ENCODE results near the gene MED25. TPM values are rescaled to one million over a fixed set of nuclear protein-coding genes. Genes with fewer than 3 reads are reported as not detected.

Gene MED25
- total and polyA plus RNA-seq, 5 donors from 2014 or later: 12.7 to 67.9 (median 21.6) TPM

DNA sequence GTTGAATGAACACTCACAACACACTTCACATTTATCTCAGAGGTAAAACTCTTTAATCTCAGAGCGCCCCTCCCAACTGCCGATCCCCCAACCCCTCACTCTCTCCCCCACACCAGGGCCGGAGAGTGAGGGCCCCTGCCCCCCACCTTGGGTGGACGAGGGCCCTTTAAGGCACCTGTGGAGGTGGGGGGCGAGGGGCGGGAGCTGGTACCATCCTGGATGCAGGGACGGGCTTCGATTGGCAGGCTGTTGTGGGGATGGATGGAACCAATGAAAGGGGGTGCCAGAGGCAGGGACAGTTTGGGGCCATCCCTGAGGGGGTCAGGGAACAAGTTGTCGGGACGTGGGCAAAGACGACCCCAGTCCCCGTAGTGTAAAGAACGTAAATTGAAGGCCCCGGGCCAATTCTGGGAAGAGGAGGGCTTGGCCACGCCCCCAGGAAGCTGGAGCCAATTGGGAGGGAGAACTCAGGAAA lies 51.0 kb downstream of the MED25 start:
- ATAC-seq (ENCODE audit: low read depth in 2 of 2): peak; percentile 2 to 7
- Histone ChIP-seq H3K27me3 (ENCODE audit: control insufficient read depth, insufficient read depth, low read length) (no peaks in the 10 kb centered on the region), H3K36me3 (ENCODE audit: control insufficient read depth, insufficient read depth, low read length) (peaks cover 6% of the 10 kb centered on the region), H3K27ac (ENCODE audit: insufficient read depth, low read length, poor library complexity, severe bottlenecking) (peak overlapping the region; percentile 98), H3K4me1 (ENCODE audit: control insufficient read depth, insufficient read depth, low read length, poor library complexity, severe bottlenecking) (peaks cover 40% of the 10 kb centered on the region), H3K9me3 (ENCODE audit: control insufficient read depth in 2 of 2, low read length in 2 of 2) (no peaks in the 10 kb centered on the region), H3K4me3 (ENCODE audit: low read depth, low read length) (peak overlapping the region; percentile 60)
- H3K27ac Mint-ChIP-seq: peak overlapping the region in 2 of 3 donors; percentile 52 to 88
- H3K27me3 Mint-ChIP-seq: peaks cover 10% of the 10 kb centered on the region
- no peaks in the 10 kb centered on the region for H3K9me3 Mint-ChIP-seq
- no peak for DNase-seq
- H3K4me1 Mint-ChIP-seq: peaks cover 0 to 52% (median 22%) of the 10 kb centered on the region in 4 donors
- H3K36me3 Mint-ChIP-seq: no peaks in the 10 kb centered on the region
- H3K4me3 Mint-ChIP-seq: peak overlapping the region in 1 of 4 donors; percentile 99

DNA sequence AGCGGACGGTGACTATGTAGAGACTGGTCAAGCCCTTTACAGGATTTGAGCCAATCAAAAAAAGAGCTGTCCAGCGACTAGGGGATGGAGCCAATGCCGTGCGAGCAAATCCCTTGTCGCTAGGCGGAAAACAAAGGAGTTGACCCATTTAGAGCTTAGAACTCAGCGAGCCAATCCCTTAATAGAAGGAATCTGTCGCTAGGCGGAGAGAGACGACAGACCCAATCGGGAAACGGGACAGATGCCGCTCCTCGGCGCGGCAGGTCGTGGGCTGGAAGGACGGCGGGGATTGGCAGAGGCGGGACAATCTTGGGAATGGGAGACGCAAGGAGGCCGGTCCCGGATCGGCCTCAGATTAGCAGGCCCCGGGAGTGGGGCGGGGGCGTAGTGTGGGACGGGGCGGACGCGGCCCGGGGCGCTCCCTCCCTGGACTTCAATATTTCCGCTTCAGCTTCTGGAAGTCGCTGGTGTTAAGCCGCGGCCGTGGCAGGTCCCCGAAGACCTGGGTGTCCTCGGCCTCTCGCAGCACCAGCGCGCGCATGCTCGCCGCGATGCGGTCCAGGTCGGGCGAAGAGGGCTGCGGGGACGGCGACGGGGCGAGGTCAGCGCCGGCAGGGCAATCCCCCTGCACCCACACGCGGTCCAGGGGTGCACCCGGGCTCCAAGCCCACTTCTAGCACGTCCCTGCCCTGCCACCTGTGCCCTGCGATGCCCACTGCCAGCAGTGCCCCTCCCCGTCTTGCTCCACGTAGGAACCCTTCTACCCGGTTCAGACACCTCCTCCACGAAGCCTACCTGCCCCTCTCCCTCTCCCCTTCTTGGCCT lies 51.6 kb downstream of the MED25 start:
- Histone ChIP-seq H3K36me3 (ENCODE audit: control insufficient read depth, insufficient read depth, low read length) (peaks cover 3% of the 10 kb centered on the region), H3K4me3 (ENCODE audit: low read depth, low read length) (peak overlapping the region; percentile 60), H3K9me3 (ENCODE audit: control insufficient read depth in 2 of 2, low read length in 2 of 2) (no peaks in the 10 kb centered on the region), H3K27me3 (ENCODE audit: control insufficient read depth, insufficient read depth, low read length) (no peaks in the 10 kb centered on the region), H3K4me1 (ENCODE audit: control insufficient read depth, insufficient read depth, low read length, poor library complexity, severe bottlenecking) (peaks cover 40% of the 10 kb centered on the region), H3K27ac (ENCODE audit: insufficient read depth, low read length, poor library complexity, severe bottlenecking) (peak overlapping the region; percentile 98)
- peak overlapping the region in 2 of 4 donors; percentile 57 to 93 for H3K4me3 Mint-ChIP-seq
- DNase-seq: peak; percentile 87 to 99 (median 89)
- H3K36me3 Mint-ChIP-seq: no peaks in the 10 kb centered on the region
- H3K27ac Mint-ChIP-seq: peak overlapping the region in 1 of 3 donors; percentile 84
- H3K4me1 Mint-ChIP-seq: peaks cover 0 to 58% (median 21%) of the 10 kb centered on the region in 4 donors
- H3K9me3 Mint-ChIP-seq: no peaks in the 10 kb centered on the region
- H3K27me3 Mint-ChIP-seq: peaks cover 10% of the 10 kb centered on the region
- ATAC-seq (ENCODE audit: low read depth in 2 of 2): peak; percentile 81

DNA sequence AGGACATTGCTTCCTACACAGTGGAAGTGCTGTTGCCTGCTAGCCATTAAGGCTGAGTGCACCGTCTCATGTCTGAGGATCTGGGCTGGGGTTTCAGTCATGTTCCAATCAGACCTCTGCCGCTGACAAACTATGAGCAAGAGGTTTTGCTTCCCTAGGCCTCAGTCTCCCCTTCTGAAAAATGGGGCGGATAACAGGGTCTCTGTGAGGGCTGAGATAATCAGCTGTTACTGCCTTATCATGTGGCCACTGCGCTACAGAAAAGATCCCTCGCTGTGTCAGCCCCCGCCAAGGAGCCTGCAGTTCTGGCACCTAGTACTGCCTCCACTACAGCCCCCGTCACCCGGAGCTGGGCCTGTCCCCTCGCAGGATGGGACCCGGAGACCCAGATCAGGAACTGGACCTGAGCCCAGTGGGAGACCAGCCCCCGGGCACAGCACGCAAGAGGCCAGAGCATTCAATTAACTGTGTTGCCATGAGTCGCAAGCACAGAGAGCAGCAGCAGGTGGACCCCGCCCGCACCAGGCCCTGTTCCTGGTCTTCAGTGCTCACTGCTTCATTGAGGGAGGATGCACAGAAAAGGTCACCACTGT lies 52.3 kb downstream of the MED25 start:
- Histone ChIP-seq H3K36me3 (ENCODE audit: control insufficient read depth, insufficient read depth, low read length) (no peaks in the 10 kb centered on the region), H3K4me3 (ENCODE audit: low read depth, low read length) (peak overlapping the region; percentile 58), H3K27ac (ENCODE audit: insufficient read depth, low read length, poor library complexity, severe bottlenecking) (peak overlapping the region; percentile 98), H3K9me3 (ENCODE audit: control insufficient read depth in 2 of 2, low read length in 2 of 2) (no peaks in the 10 kb centered on the region), H3K4me1 (ENCODE audit: control insufficient read depth, insufficient read depth, low read length, poor library complexity, severe bottlenecking) (peaks cover 42% of the 10 kb centered on the region), H3K27me3 (ENCODE audit: control insufficient read depth, insufficient read depth, low read length) (no peaks in the 10 kb centered on the region)
- peak overlapping the region in 1 of 3 donors; percentile 84 for H3K27ac Mint-ChIP-seq
- DNase-seq (no peak), ATAC-seq (ENCODE audit: low read depth in 2 of 2) (no peak)
- no peaks in the 10 kb centered on the region for H3K36me3 Mint-ChIP-seq
- H3K4me3 Mint-ChIP-seq: peak overlapping the region in 2 of 4 donors; percentile 57 to 93
- peaks cover 0 to 59% (median 19%) of the 10 kb centered on the region in 4 donors for H3K4me1 Mint-ChIP-seq
- no peaks in the 10 kb centered on the region for H3K9me3 Mint-ChIP-seq
- H3K27me3 Mint-ChIP-seq: peaks cover 10% of the 10 kb centered on the region

DNA sequence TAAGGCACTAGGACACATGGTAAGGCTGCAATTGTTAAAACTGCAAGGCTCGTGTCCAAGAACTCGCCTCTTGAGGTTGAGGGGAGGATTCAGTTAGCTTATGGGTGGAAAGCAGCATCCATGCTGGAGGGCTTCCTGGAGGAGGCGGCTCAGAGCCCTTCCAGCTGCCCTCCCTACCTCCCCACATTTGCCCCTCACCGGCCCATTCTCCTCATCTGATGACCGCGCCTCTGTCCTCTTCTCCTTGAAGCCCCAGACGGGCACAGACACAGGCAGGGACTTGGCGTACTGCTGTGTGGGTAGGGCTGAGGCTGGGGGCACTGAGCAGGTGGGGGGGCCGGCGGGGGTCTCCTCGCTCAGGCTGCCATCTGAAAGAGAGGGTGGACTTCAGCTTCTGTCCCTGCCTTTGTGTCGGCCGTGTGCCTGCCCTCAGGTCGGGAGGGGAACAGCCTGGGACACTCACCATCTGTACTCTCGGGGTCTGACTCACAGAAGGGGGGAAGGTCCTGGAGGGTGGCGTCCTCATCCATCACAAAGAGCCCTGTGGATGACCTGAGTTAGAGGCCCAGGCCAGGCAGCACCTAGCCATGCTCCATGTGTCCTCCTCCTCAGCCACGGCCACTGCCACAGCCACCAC lies 53.4 kb downstream of the MED25 start:
- DNase-seq (no peak), ATAC-seq (ENCODE audit: low read depth in 2 of 2) (no peak)
- Histone ChIP-seq H3K4me3 (ENCODE audit: low read depth, low read length) (no peak overlapping the region), H3K9me3 (ENCODE audit: control insufficient read depth in 2 of 2, low read length in 2 of 2) (no peaks in the 10 kb centered on the region), H3K36me3 (ENCODE audit: control insufficient read depth, insufficient read depth, low read length) (no peaks in the 10 kb centered on the region), H3K4me1 (ENCODE audit: control insufficient read depth, insufficient read depth, low read length, poor library complexity, severe bottlenecking) (peaks cover 40% of the 10 kb centered on the region), H3K27ac (ENCODE audit: insufficient read depth, low read length, poor library complexity, severe bottlenecking) (no peak overlapping the region), H3K27me3 (ENCODE audit: control insufficient read depth, insufficient read depth, low read length) (no peaks in the 10 kb centered on the region)
- Mint-ChIP-seq H3K27ac (peak overlapping the region in 1 of 3 donors; percentile 32), H3K4me3 (peak overlapping the region; percentile 31 to 89 (median 60)), H3K36me3 (no peaks in the 10 kb centered on the region), H3K27me3 (peaks cover 10% of the 10 kb centered on the region), H3K9me3 (no peaks in the 10 kb centered on the region), H3K4me1 (peaks cover 0 to 54% (median 12%) of the 10 kb centered on the region in 4 donors)

DNA sequence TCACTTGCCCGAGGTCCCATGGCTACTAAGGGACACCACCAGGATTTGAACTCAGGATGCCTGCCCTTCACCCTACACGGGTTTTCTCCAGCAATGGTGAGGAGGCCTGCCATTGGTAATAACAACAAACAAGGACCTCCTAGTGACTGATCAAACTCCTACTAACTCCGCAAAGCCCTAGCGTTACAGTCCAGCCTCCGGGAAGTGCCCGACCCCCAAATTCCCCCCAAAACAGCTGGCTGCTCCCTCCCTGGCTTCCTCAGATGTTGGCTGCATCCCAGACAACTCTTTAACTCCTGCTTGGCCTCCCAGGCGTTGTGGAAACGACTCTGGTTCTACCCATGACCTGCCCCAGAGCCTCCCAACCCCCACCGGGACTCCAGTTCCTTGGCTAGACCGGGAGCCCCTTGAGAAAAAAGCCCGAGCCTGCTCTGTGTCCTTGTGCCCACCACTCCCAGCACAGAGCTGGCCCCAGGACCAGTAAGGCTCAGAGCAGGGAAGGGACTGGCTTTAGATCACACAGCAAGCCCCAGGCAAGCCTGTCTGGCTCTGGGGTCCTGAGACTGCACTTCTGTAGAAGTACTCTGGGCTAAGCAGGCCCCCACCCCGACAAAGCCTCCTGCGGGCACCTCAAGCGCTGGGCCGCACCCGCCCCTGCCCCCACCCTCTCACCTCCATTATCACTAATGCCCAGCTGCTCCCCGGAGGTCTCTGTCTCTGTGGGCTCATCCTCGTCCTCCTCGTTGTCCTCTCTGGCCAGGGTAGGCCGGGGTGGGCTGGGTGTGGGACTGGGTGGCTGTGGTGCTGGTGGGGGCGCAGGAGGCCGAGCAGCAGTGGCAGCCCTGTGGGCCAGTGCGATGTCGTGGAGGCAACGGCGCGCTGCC lies 54.4 kb downstream of the MED25 start:
- peaks cover 0 to 46% (median 9%) of the 10 kb centered on the region in 4 donors for H3K4me1 Mint-ChIP-seq
- Histone ChIP-seq H3K27ac (ENCODE audit: insufficient read depth, low read length, poor library complexity, severe bottlenecking) (no peak overlapping the region), H3K4me1 (ENCODE audit: control insufficient read depth, insufficient read depth, low read length, poor library complexity, severe bottlenecking) (peaks cover 33% of the 10 kb centered on the region), H3K27me3 (ENCODE audit: control insufficient read depth, insufficient read depth, low read length) (no peaks in the 10 kb centered on the region), H3K9me3 (ENCODE audit: control insufficient read depth in 2 of 2, low read length in 2 of 2) (no peaks in the 10 kb centered on the region), H3K4me3 (ENCODE audit: low read depth, low read length) (no peak overlapping the region), H3K36me3 (ENCODE audit: control insufficient read depth, insufficient read depth, low read length) (no peaks in the 10 kb centered on the region)
- H3K27me3 Mint-ChIP-seq: peaks cover 4% of the 10 kb centered on the region
- no peak for ATAC-seq (ENCODE audit: low read depth in 2 of 2)
- no peaks in the 10 kb centered on the region for H3K36me3 Mint-ChIP-seq
- no peak for DNase-seq
- H3K9me3 Mint-ChIP-seq: no peaks in the 10 kb centered on the region
- H3K27ac Mint-ChIP-seq: peak overlapping the region in 1 of 3 donors; percentile 32
- H3K4me3 Mint-ChIP-seq: peak overlapping the region in 3 of 4 donors; percentile 58 to 82 (median 61)

DNA sequence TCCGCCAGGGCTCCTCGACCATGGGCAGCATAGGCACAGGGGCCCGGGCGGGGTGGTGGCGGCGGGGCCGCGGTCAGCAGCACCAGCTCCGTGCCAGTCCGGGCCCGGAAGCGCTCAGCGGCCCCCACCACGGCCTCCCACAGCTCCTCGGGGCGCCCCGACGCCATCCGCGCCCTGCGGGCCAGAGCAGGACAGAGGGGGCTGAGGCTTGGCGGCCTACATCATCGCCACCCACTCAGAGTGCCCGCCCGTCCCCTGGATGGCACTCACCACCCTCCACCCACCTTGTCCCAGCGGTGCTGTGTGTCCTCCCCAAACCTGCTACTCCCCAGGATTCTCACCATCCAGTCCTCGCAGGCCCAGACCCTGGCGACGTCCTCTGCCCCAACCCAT lies 55.0 kb downstream of the MED25 start:
- Mint-ChIP-seq H3K4me1 (peaks cover 0 to 43% (median 12%) of the 10 kb centered on the region in 4 donors), H3K27me3 (no peaks in the 10 kb centered on the region), H3K4me3 (no peak overlapping the region), H3K27ac (no peak overlapping the region), H3K9me3 (no peaks in the 10 kb centered on the region), H3K36me3 (peaks cover 3% of the 10 kb centered on the region)
- peaks cover 34% of the 10 kb centered on the region for H3K4me1 ChIP-seq (ENCODE audit: control insufficient read depth, insufficient read depth, low read length, poor library complexity, severe bottlenecking)
- no peaks in the 10 kb centered on the region for H3K9me3 ChIP-seq (ENCODE audit: control insufficient read depth in 2 of 2, low read length in 2 of 2)
- no peak overlapping the region for H3K4me3 ChIP-seq (ENCODE audit: low read depth, low read length)
- no peaks in the 10 kb centered on the region for H3K27me3 ChIP-seq (ENCODE audit: control insufficient read depth, insufficient read depth, low read length)
- ATAC-seq (ENCODE audit: low read depth in 2 of 2) (no peak), DNase-seq (no peak)
- H3K27ac ChIP-seq (ENCODE audit: insufficient read depth, low read length, poor library complexity, severe bottlenecking): no peak overlapping the region
- H3K36me3 ChIP-seq (ENCODE audit: control insufficient read depth, insufficient read depth, low read length): no peaks in the 10 kb centered on the region

DNA sequence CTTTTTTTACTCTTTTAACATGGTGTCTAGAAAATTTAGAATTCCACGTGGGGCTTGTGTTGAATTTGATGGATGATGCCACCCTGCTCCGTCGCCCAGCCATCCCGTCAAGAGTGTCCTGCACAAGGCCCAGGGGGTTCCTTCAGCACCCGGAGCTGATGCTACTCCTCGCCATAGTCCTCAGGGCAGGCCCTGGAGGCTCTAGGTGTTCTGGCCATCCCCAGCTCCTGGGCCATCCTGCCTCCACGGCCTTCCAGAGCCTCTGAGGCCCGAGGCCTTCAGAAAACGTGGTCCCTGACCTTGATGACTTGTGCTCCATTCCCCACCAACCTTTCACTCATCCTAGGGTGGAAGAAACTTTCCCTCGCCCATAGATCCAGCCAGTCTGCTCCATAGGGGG lies 55.7 kb downstream of the MED25 start:
- peak overlapping the region in 2 of 4 donors; percentile 5 to 33 for H3K4me3 Mint-ChIP-seq
- peaks cover 4% of the 10 kb centered on the region for H3K36me3 Mint-ChIP-seq
- ATAC-seq (ENCODE audit: low read depth in 2 of 2): no peak
- Histone ChIP-seq H3K4me3 (ENCODE audit: low read depth, low read length) (no peak overlapping the region), H3K4me1 (ENCODE audit: control insufficient read depth, insufficient read depth, low read length, poor library complexity, severe bottlenecking) (peaks cover 36% of the 10 kb centered on the region), H3K9me3 (ENCODE audit: control insufficient read depth in 2 of 2, low read length in 2 of 2) (no peaks in the 10 kb centered on the region), H3K36me3 (ENCODE audit: control insufficient read depth, insufficient read depth, low read length) (no peaks in the 10 kb centered on the region), H3K27me3 (ENCODE audit: control insufficient read depth, insufficient read depth, low read length) (no peaks in the 10 kb centered on the region), H3K27ac (ENCODE audit: insufficient read depth, low read length, poor library complexity, severe bottlenecking) (no peak overlapping the region)
- peaks cover 0 to 50% (median 15%) of the 10 kb centered on the region in 4 donors for H3K4me1 Mint-ChIP-seq
- H3K27ac Mint-ChIP-seq: no peak overlapping the region
- DNase-seq: no peak
- H3K9me3 Mint-ChIP-seq: no peaks in the 10 kb centered on the region
- no peaks in the 10 kb centered on the region for H3K27me3 Mint-ChIP-seq

Data from CD4-positive, CD25-positive, alpha-beta regulatory T cell (primary cell).